HEK293 (cell line): ENCODE data around the gene SPIRE2.

Experiments
- BCL11A ChIP-seq: fragments of 450-650 bp; formaldehyde crosslinking; IDR thresholded peaks from 2 replicates; pipeline ENCODE4 v1.5.1; 2016; ENCODE audit warnings: low read depth, missing biosample characterization, missing genetic modification characterization
- HOXD13 ChIP-seq: sonication (generic); formaldehyde crosslinking; IDR thresholded peaks from 2 replicates; pipeline ENCODE4 v1.8.0; 2022; ENCODE audit warnings: missing genetic modification reagents, borderline replicate concordance
- MEIS1 ChIP-seq: sonication (generic); formaldehyde crosslinking; IDR thresholded peaks from 2 replicates; pipeline ENCODE4 v1.8.1; 2022; ENCODE audit warnings: missing genetic modification reagents, mild to moderate bottlenecking, borderline replicate concordance
- PRDM1 ChIP-seq: fragments of 450-650 bp; formaldehyde crosslinking; IDR thresholded peaks from 2 replicates; pipeline ENCODE4; 2016; ENCODE audit warnings: missing biosample characterization, missing genetic modification characterization
- SETDB1 ChIP-seq: IDR thresholded peaks from one replicate; pipeline ENCODE4 v1.6.1; 2017; ENCODE audit warnings: mild to moderate bottlenecking, low read length, moderate library complexity, mixed read lengths; ENCODE audit not compliant: insufficient read length
- ZBTB20 ChIP-seq: fragments of 450-650 bp; formaldehyde crosslinking; IDR thresholded peaks from 2 replicates; pipeline ENCODE4 v1.5.1; 2016; ENCODE audit warnings: missing biosample characterization, missing genetic modification characterization
- ZFP3 ChIP-seq: fragments of 450-650 bp; formaldehyde crosslinking; IDR thresholded peaks from 2 replicates; pipeline ENCODE4 v1.5.1; 2016; ENCODE audit warnings: low read depth, missing biosample characterization, missing genetic modification characterization
- ZFP69B ChIP-seq: fragments of 450-650 bp; formaldehyde crosslinking; IDR thresholded peaks from 2 replicates; pipeline ENCODE4 v1.5.1; 2016; ENCODE audit warnings: missing biosample characterization, missing genetic modification characterization
- ZNF114 ChIP-seq: fragments of 450-650 bp; formaldehyde crosslinking; IDR thresholded peaks from 2 replicates; pipeline ENCODE4 v1.5.0; 2017; ENCODE audit warnings: missing biosample characterization, missing genetic modification characterization
- ZNF140 ChIP-seq: fragments of 450-650 bp; formaldehyde crosslinking; IDR thresholded peaks from 2 replicates; pipeline ENCODE4 v1.5.1; 2016; ENCODE audit warnings: missing biosample characterization, missing genetic modification characterization
- ZNF292 ChIP-seq: fragments of 450-650 bp; formaldehyde crosslinking; IDR thresholded peaks from 2 replicates; pipeline ENCODE4 v1.5.1; 2016; ENCODE audit warnings: low read depth, missing biosample characterization, missing genetic modification characterization, borderline replicate concordance
- ZNF335 ChIP-seq: fragments of 450-650 bp; formaldehyde crosslinking; conservative IDR thresholded peaks from 2 replicates; pipeline ENCODE4 v1.5.1; 2016; ENCODE audit warnings: missing biosample characterization, missing genetic modification characterization
- ZNF366 ChIP-seq: fragments of 450-650 bp; formaldehyde crosslinking; conservative IDR thresholded peaks from 2 replicates; pipeline ENCODE4 v1.5.1; 2016; ENCODE audit warnings: missing biosample characterization, missing genetic modification characterization
- ZNF544 ChIP-seq: fragments of 450-650 bp; formaldehyde crosslinking; IDR thresholded peaks from 2 replicates; pipeline ENCODE4 v1.5.0; 2017; ENCODE audit warnings: missing biosample characterization, missing genetic modification characterization
- ZNF571 ChIP-seq: fragments of 450-650 bp; formaldehyde crosslinking; IDR thresholded peaks from 2 replicates; pipeline ENCODE4 v1.5.0; 2017; ENCODE audit warnings: missing biosample characterization, missing genetic modification characterization
- ZNF585B ChIP-seq: fragments of 450-650 bp; formaldehyde crosslinking; IDR thresholded peaks from 2 replicates; pipeline ENCODE4 v1.5.1; 2016; ENCODE audit warnings: missing biosample characterization, missing genetic modification characterization
- ZNF670 ChIP-seq: fragments of 450-650 bp; formaldehyde crosslinking; IDR thresholded peaks from 2 replicates; pipeline ENCODE4 v1.5.1; 2016; ENCODE audit warnings: missing biosample characterization, missing genetic modification characterization, low read depth
- ZNF777 ChIP-seq: fragments of 450-650 bp; formaldehyde crosslinking; IDR thresholded peaks from 2 replicates; pipeline ENCODE4 v1.5.1; 2017; ENCODE audit warnings: missing biosample characterization, missing genetic modification characterization, borderline replicate concordance
- ZXDB ChIP-seq: fragments of 450-650 bp; formaldehyde crosslinking; IDR thresholded peaks from 2 replicates; pipeline ENCODE4 v1.5.1; 2016; ENCODE audit warnings: missing biosample characterization, missing genetic modification characterization
- TF ChIP-seq, protein P1 (sequence below): fragments of 450-650 bp; formaldehyde crosslinking; IDR thresholded peaks from 2 replicates; pipeline ENCODE4 v1.5.1; 2016; ENCODE audit warnings: missing biosample characterization, missing genetic modification characterization
- TF ChIP-seq, protein P2 (sequence below): fragments of 450-650 bp; formaldehyde crosslinking; IDR thresholded peaks from 2 replicates; pipeline ENCODE4 v1.5.1; 2016; ENCODE audit warnings: missing biosample characterization, missing genetic modification characterization
- TF ChIP-seq, protein P3 (sequence below): fragments of 450-650 bp; formaldehyde crosslinking; IDR thresholded peaks from 2 replicates; pipeline ENCODE4 v1.5.1; 2016; ENCODE audit warnings: missing biosample characterization, missing genetic modification characterization
- TF ChIP-seq, protein P4 (sequence below): fragments of 450-650 bp; formaldehyde crosslinking; IDR thresholded peaks from 2 replicates; pipeline ENCODE4 v1.5.1; 2016; ENCODE audit warnings: missing biosample characterization, missing genetic modification characterization, low read depth
- TF ChIP-seq, protein P5 (sequence below): fragments of 450-650 bp; formaldehyde crosslinking; IDR thresholded peaks from 2 replicates; pipeline ENCODE4 v1.5.1; 2017; ENCODE audit warnings: missing biosample characterization, missing genetic modification characterization
- TF ChIP-seq, protein P6 (sequence below): fragments of 450-650 bp; formaldehyde crosslinking; IDR thresholded peaks from 2 replicates; pipeline ENCODE4 v1.5.1; 2016; ENCODE audit warnings: missing biosample characterization, missing genetic modification characterization, borderline replicate concordance

SPIRE2 gene

DNA sequence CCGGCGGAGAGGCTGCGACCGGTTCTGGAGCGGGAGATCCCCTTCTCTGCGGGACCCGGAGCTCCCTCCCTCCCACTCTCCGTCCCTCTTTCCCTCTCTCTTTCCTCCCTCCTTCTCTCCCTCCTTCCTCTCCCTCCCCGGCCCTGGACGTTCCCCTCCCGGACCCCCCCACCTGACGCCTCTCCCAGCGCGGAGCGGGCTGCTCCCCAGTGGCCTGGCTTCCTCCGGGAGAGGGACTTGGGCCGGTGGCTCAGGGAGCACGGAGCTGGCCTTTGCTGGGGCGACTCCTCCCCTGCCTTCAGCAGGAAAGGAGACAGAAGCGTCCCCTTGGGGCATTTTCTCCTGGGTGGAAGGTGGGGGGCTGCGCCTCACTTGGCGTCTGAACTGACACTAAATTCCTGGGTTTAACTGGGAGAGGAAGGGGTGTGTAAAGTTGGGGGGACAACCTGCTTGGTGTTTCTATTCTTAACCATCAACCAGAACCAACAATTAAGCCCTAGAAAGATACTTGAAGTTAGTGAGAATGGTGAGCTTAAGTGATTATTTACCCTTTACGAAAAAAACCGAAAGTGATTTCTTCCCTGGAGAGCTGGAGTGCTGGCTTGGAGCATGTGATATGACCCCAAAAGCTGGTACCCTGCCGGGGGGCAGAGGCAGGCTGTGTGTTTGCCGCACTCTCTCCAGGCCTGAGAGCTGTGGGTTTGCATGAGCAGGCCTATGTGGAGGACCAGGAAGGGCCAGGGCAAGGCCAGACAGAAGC is 775 bp downstream of the SPIRE2 start (continued):
- TF ChIP-seq BCL11A (no peak), HOXD13 (CRISPR knock-in tag) (no peak), SETDB1 (no peak), MEIS1 (CRISPR knock-in tag) (no peak), ZNF544 (tag by site-specific recombination) (no peak), ZNF777 (tag by site-specific recombination) (no peak), ZNF585B (tag by site-specific recombination) (no peak), ZFP69B (tag by site-specific recombination) (no peak), ZNF114 (tag by site-specific recombination) (no peak), ZNF335 (tag by site-specific recombination) (peak; percentile 66), ZNF140 (tag by site-specific recombination) (no peak), ZNF366 (tag by site-specific recombination) (peak; percentile 73), ZXDB (tag by site-specific recombination) (0 out of 2 replicates have a peak, but pooled peaks have one; percentile 24), ZNF292 (no peak), ZFP3 (tag by site-specific recombination) (no peak), ZNF670 (tag by site-specific recombination) (no peak), PRDM1 (tag by site-specific recombination) (no peak; the same call in 1 of the 2 replicates), ZNF571 (tag by site-specific recombination) (no peak), ZBTB20 (tag by site-specific recombination) (peak; percentile 42; the same call in 1 of the 2 replicates)
- TF ChIP-seq, protein P1, sequence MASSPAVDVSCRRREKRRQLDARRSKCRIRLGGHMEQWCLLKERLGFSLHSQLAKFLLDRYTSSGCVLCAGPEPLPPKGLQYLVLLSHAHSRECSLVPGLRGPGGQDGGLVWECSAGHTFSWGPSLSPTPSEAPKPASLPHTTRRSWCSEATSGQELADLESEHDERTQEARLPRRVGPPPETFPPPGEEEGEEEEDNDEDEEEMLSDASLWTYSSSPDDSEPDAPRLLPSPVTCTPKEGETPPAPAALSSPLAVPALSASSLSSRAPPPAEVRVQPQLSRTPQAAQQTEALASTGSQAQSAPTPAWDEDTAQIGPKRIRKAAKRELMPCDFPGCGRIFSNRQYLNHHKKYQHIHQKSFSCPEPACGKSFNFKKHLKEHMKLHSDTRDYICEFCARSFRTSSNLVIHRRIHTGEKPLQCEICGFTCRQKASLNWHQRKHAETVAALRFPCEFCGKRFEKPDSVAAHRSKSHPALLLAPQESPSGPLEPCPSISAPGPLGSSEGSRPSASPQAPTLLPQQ (tag by site-specific recombination) = peak; percentile 64
- TF ChIP-seq, protein P2, sequence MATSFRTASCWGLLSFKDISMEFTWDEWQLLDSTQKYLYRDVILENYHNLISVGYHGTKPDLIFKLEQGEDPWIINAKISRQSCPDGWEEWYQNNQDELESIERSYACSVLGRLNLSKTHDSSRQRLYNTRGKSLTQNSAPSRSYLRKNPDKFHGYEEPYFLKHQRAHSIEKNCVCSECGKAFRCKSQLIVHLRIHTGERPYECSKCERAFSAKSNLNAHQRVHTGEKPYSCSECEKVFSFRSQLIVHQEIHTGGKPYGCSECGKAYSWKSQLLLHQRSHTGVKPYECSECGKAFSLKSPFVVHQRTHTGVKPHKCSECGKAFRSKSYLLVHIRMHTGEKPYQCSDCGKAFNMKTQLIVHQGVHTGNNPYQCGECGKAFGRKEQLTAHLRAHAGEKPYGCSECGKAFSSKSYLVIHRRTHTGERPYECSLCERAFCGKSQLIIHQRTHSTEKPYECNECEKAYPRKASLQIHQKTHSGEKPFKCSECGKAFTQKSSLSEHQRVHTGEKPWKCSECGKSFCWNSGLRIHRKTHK = no peak
- TF ChIP-seq, protein P3, sequence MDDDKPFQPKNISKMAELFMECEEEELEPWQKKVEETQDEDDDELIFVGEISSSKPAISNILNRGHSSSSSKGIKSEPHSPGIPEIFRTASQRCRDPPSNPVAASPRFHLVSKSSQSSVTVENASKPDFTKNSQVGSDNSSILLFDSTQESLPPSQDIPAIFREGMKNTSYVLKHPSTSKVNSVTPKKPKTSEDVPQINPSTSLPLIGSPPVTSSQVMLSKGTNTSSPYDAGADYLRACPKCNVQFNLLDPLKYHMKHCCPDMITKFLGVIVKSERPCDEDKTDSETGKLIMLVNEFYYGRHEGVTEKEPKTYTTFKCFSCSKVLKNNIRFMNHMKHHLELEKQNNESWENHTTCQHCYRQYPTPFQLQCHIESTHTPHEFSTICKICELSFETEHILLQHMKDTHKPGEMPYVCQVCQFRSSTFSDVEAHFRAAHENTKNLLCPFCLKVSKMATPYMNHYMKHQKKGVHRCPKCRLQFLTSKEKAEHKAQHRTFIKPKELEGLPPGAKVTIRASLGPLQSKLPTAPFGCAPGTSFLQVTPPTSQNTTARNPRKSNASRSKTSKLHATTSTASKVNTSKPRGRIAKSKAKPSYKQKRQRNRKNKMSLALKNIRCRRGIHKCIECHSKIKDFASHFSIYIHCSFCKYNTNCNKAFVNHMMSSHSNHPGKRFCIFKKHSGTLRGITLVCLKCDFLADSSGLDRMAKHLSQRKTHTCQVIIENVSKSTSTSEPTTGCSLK (tag by site-specific recombination) = no peak
- TF ChIP-seq, protein P4, sequence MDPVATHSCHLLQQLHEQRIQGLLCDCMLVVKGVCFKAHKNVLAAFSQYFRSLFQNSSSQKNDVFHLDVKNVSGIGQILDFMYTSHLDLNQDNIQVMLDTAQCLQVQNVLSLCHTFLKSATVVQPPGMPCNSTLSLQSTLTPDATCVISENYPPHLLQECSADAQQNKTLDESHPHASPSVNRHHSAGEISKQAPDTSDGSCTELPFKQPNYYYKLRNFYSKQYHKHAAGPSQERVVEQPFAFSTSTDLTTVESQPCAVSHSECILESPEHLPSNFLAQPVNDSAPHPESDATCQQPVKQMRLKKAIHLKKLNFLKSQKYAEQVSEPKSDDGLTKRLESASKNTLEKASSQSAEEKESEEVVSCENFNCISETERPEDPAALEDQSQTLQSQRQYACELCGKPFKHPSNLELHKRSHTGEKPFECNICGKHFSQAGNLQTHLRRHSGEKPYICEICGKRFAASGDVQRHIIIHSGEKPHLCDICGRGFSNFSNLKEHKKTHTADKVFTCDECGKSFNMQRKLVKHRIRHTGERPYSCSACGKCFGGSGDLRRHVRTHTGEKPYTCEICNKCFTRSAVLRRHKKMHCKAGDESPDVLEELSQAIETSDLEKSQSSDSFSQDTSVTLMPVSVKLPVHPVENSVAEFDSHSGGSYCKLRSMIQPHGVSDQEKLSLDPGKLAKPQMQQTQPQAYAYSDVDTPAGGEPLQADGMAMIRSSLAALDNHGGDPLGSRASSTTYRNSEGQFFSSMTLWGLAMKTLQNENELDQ (tag by site-specific recombination) = no peak
- TF ChIP-seq, protein P5, sequence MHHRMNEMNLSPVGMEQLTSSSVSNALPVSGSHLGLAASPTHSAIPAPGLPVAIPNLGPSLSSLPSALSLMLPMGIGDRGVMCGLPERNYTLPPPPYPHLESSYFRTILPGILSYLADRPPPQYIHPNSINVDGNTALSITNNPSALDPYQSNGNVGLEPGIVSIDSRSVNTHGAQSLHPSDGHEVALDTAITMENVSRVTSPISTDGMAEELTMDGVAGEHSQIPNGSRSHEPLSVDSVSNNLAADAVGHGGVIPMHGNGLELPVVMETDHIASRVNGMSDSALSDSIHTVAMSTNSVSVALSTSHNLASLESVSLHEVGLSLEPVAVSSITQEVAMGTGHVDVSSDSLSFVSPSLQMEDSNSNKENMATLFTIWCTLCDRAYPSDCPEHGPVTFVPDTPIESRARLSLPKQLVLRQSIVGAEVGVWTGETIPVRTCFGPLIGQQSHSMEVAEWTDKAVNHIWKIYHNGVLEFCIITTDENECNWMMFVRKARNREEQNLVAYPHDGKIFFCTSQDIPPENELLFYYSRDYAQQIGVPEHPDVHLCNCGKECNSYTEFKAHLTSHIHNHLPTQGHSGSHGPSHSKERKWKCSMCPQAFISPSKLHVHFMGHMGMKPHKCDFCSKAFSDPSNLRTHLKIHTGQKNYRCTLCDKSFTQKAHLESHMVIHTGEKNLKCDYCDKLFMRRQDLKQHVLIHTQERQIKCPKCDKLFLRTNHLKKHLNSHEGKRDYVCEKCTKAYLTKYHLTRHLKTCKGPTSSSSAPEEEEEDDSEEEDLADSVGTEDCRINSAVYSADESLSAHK (tag by site-specific recombination) = no peak
- TF ChIP-seq, protein P6, sequence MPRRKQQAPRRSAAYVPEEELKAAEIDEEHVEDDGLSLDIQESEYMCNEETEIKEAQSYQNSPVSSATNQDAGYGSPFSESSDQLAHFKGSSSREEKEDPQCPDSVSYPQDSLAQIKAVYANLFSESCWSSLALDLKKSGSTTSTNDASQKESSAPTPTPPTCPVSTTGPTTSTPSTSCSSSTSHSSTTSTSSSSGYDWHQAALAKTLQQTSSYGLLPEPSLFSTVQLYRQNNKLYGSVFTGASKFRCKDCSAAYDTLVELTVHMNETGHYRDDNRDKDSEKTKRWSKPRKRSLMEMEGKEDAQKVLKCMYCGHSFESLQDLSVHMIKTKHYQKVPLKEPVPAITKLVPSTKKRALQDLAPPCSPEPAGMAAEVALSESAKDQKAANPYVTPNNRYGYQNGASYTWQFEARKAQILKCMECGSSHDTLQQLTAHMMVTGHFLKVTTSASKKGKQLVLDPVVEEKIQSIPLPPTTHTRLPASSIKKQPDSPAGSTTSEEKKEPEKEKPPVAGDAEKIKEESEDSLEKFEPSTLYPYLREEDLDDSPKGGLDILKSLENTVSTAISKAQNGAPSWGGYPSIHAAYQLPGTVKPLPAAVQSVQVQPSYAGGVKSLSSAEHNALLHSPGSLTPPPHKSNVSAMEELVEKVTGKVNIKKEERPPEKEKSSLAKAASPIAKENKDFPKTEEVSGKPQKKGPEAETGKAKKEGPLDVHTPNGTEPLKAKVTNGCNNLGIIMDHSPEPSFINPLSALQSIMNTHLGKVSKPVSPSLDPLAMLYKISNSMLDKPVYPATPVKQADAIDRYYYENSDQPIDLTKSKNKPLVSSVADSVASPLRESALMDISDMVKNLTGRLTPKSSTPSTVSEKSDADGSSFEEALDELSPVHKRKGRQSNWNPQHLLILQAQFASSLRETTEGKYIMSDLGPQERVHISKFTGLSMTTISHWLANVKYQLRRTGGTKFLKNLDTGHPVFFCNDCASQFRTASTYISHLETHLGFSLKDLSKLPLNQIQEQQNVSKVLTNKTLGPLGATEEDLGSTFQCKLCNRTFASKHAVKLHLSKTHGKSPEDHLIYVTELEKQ (tag by site-specific recombination) = no peak
